GM21723 (cell line): ENCODE results near the gene TRANK1.
"Not testable (repeated sequence)": the region's sequence is repeated elsewhere in the genome, so short reads cannot be mapped to it uniquely, and the experiment has no call there.

Source experiments
- ATAC-seq: cut with Tn5 transposase; IDR thresholded peaks from one replicate; pipeline ENCODE4 v1.9.1; 2021; ENCODE audit warnings: mild to moderate bottlenecking, moderate library complexity; ENCODE audit not compliant: unreplicated experiment

TRANK1 gene

DNA sequence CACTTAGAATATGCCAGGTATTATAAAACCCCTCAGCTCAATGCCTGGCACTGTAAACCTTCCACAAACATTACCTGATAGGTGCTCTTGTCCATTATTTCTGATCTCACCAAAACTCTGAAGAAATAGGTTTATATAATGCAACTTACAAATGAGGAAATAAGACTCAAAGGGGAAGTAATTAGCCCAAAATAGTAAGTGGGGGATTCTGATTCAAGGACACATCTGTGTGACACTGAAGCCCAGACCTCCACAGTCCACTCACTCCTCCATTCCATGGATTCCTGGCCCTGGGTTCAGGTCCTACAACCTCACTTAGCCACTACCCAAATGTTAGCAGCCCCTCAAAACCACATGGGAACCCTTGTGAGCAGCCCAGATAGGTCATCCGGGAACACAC is 49.9 kb downstream of the TRANK1 start:
- ATAC-seq: no peak

DNA sequence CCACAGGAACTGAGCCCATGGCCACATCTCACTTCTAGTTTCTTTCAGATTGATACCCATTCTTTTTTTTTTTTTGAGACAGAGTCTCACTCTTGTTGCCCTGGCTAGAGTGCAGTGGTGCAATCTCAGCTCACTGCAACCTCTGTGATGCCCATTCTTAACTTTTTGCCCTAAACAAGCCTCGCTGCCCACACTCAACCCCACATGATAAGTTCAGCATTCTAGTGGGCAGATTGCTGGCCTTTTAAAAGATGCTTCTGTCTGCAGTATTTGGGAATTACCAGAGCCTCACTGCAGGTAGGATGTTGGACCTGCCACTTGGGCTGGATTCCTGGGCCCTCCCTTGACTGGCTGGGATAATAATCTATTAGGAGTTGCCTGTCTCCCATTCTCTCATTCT is 51.0 kb downstream of the TRANK1 start:
- ATAC-seq: peak; percentile 17

DNA sequence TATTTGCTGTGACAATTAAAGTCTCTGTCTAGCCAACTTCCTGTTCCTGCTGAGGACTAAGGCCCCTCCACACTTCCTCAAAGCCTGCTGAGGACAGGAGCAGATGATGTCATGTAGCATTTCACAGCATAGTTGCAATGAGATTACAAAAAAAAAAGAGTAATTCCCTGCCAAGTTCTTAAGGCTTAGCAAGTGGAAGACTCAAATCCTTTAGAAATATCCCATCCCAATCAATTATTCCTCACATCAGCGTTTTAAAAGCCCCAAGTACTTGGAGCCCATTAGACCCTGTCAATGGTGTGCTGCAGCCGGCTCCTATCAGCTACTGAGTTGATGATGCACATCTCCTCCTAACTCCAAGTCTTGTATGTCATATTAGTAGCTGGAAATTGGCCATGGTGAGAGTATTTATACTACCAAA is 51.7 kb downstream of the TRANK1 start:
- ATAC-seq: peak; percentile 55

DNA sequence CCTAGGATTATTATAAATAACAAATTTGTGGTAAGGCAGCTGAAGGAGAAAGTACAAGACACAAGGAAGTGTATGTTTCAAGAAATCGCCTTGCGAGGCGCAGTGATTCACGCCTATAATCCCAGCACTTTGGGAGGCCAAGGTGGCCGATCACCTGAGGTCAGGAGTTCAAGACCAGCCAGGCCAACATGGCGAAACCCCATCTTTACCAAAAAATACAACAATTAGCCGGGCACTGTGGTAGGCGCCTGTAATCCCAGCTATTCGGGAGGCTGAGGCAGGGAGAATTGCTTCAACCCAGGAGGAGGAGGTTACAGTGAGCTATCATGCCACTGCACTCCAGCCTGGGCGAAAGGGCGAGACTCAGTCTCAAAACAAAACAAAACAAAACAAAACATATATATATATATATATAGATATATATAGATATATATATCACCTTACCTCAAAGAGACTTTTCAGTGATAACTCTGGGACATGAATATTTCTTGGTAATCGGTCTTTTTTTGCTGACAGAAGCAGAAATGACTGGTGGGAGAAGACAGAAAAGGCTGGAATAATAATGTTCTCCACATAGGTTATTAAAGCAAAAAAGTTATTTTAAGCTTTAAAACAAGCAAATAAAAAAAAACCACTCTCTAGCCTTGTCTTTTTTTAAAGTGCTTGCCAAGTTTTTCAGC is 52.3 kb downstream of the TRANK1 start:
- no peak for ATAC-seq

DNA sequence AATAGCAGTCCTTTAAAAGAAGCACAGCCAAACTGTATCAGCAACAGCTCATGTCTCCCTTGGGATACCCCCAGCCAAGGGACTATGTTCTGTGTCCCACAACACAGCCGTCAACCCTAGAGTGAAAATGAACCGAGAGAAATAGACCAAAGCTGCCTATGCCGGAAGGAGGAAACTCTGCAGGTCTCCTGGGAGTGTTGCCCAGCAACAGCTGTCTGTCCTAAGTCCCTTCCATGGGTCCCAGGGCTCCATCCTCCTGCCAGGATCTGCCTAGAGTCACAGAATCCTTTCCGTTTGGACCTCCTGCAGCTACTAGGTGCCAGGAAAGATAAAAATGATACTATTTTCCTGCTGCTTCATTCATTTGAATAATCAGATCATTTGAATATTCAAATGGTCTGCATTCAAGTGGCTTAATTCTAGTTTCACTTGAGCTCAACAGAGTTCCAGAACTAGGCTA is 53.1 kb downstream of the TRANK1 start:
- peak; percentile 79 for ATAC-seq

DNA sequence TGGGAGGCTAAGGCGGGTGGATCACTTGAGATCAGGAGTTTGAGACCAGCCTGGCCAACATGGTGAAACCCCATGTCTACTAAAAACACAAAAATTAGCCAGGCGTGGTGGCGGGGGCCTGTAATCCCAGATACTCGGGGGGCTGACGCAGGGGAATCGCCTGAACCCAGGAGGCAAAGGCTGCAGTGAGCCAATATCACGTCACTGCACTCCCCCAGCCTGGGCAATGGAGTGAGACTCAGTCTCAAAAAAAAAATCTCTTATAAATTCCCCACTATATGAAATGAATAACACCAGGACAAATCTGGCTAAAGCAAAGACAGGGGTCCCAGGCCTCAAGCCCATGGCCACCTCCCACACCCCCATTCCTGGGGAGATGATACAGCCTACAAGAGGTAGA is 53.8 kb downstream of the TRANK1 start:
- peak; percentile 1 for ATAC-seq

DNA sequence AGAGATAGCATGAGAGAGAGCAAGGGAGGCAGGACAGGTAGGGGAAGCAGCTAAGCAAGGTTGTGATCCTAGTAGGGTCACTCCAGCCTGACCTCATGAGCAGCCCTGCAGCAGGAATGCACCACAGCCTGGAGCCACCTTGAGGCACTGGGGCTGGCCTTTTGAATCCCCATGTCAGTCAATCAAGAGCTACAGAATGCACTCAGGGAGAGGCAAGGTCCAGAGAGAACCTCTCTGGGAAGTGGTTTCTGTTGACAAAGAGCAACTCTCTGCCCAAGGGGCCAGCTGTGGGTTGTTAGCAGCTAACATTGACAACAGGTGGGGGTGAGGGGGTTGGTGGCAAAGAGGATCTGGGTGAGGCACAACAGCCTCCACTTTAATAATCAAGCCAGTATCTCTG is 54.6 kb downstream of the TRANK1 start:
- ATAC-seq: no peak

DNA sequence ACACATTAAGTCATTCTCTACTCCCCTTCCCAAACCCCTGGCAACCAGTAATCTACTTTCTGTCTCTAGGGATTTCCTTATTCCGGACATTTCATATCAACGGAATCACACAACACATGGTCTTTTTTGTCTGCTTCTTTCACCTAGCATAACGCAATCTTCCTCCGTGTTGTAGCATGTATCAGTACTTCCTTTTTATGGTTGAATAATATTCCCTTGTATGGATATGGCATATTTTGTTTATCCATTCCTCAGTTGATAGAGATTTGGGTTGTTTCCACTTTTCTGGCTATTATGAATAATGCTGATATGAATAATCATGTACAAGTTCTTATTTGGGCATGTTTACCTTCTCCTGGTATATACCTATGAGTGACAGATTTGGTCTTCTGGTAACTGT is 63.1 kb downstream of the TRANK1 start:
- no peak for ATAC-seq

DNA sequence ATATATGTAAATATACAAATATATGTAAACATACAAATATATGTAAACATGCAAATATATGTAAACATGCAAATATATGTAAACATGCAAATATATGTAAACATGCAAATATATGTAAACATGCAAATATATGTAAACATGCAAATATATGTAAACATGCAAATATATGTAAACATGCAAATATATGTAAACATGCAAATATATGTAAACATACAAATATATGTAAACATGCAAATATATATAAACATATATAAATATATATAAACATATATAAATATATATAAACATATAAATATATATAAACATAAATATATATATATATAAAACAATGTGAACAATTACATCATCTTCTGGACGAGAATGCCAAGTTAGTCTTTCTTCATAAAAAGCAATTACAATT is 65.0 kb downstream of the TRANK1 start:
- ATAC-seq: not testable (repeated sequence)

DNA sequence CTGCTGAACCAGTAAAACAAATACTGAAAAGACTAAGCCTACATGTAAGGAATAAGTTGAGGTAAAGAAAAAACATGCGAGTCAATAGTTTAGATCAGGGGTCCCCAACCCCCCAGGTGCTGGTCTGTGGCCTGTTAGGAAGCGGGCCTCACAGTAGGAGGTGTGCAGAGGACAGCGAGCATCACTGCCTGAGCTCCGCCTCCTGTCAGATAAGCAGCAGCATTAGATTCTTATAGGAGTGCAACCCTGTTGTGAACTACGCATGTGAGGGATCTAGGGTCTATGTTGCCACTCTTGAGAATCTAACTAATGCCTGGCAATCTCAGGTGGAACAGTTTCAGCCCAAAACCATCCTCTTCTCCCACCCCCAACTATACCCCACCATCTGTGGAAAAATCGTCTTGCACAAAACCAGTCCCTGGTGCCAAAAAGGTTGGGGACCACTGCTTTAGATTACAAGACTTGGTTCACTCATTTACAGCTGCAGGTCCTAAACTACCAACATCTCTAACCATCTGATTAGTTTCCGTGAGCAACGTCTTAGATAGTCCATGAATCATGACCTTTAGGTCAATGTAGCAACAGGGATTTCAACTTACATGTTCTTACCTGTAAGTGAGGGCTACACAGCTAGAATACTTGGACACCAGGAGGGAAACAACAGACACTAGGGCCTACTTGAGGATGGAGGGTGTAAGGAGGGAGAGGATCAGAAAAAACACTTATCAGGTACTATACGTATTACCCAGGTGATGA is 66.7 kb downstream of the TRANK1 start:
- no peak for ATAC-seq

DNA sequence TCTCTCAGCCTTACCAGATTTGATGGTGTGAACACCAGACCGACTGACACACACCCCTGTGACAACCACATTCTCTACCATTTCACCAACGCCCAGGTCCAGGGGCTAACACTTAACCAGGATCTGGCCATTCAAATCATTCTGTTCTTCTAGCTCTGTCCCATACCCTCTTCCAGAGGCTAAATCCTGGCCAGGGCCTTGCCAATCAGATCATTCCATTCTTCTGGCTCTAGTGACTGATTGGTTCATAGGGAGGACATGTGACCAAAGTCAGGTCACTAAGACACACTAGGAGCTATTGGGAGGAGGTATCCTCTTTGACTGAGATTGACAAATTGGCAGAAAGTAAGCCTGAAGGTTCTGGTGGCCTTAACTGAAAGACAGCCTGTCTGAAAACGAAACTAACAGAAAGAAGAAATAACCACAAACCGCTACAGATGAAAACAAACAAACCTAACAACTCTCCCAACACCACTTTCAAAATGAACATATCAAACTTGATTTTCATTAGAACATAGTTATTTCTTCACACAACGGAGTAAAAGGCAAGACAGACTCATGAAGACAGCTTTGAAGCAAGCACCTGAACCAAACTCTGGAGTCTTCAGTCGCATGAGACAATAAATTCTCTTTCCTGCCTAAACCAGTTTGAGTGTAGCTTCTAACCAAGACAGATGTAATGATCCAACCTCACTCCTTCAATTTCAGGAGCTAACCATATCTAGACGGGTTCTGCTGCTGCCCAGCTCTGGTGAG is 68.5 kb downstream of the TRANK1 start:
- ATAC-seq: peak; percentile 99

DNA sequence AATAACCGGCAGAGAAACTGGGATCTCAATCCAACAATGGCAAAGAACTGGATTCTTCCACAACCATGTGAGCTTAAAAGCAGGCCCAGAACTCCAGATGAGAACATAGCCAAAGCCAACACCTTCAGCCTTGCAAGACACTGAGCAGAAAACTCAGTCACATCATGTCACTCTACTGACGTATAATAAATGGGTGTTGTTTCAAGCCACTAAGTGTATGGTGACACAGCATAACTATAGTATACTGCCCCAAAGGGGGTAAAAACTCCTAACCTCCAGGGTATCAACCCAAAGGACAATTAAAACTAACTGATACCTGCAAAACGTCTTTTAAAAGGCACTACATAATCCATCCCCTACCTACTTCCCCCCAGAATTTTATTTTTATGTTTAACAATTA is 69.5 kb downstream of the TRANK1 start:
- ATAC-seq: no peak

DNA sequence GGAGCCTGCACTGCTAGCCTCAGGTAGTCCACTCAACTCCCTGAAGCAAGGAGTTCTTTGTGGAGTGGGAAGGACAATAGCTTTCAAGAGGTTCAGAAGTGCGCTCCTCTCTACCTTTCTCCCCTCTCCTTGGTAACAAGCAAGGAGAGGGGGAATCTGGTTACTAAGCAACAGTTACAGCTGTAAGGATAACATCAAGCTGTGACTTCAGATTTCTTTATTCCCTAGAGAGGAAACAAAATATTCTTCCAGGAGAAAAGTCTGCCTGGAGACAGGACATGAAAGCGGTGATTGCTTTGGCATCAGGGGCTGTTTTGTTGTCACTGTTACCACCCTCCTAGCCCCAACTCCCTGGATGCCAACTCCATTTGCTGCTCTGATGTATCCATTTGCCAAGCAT is 70.4 kb downstream of the TRANK1 start:
- ATAC-seq: no peak

DNA sequence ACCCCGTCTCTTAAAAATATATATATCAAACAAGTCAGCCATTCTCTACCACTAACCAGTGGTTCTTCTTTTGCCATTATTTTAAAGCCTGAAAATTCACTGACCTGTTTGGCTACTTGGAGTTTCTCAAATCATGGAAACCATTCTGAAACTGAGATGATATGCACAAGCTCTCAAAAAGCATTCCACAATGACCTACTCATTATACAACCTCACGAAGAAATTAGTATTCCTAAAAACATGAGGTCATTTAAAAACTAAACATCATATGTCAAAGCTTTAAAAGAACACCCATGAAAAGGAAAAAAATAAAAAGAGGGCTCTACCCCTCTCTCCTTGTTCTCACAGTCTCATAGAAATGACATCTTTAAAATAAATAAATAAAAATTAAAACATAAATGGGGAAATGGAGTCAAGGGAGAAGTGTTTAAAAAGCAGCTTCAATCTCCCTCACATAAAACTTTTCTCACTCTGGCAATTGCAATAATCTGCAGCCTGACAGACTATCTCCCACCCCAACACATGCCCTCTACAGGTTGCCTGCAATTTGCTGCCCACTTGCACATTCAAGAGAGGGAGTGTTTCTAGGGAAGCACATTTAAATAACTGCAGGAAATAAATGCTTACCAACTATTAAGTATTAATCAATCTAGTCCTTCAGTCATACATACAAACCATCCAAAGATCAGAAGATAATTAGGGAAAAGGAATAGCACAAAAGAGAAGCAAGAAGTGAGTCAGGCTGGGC is 73.3 kb downstream of the TRANK1 start:
- ATAC-seq: no peak

DNA sequence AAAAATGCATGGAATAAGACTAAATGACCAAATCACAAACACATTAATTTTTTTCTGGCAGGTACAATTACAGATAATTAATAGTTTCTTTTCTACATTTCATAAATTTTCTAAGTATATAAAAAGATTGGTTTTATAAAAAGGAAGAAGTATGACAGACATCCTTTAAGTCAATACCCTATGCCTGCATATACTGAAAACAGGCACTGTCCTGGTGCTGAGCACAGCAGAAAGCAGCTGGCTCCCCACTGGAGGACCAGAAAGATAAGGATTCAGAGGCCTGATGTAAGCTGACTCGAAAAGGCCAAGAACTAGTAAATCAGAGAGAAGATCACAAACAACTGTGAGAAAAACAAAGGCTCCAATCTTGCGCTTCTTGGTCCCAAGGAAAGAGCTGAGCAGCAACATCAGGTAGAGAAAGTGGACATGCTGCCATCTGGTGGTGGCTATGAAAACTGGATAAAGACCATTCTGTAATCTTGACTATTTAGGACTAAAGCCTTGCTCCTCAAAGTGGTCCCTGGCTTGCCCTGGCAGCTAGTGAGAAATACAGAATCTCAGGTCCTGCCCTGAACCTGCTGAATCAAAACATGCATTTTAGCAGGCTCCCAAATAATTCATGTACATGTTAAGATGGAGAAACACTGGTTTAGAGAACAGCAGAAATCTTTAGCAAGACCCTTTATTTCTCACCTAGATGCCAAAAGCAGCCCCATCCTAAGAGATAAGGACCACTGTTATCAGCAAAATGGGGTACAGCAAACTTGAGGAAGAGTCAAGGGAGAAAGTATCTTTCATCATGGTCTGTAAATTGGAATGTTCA is 76.0 kb downstream of the TRANK1 start:
- peak; percentile 92 for ATAC-seq

DNA sequence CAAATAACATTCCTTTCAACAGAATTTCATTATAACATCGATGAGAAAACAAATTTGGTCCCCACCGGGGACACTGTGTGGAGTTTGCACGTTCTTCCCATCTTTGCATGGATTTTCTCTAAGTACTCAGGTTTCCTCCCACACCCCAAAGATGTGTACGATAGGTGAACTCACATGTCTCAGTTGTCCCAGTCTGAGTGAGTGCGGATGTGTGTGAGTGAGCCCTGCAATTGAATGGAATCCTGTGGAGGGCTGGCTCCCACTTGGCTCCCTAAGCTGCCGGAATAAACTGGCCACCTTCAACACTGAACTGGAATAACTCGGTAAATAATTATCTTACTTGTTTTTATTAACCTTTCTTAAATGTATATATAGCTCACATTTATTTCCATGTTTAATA is 77.0 kb downstream of the TRANK1 start:
- ATAC-seq: no peak

DNA sequence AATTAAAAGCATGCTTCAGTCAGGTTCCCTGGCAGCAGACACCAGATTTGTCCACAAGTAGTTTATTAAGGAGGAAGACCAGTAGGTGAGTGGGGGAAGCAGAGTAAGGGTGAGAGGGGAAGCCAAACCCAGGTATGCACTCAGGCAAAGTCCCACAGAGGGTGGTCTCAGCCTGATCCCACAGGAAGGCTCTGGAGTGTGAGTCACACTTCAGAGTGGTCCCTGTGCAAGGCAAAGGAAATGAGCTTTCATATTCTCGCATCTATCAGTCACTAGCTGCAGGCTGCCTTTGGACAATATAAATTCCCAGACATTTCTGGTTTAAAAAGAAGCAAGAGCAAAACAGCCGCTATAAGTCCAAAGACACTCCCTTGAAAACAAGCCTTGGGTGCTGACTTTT is 78.5 kb downstream of the TRANK1 start:
- no peak for ATAC-seq

DNA sequence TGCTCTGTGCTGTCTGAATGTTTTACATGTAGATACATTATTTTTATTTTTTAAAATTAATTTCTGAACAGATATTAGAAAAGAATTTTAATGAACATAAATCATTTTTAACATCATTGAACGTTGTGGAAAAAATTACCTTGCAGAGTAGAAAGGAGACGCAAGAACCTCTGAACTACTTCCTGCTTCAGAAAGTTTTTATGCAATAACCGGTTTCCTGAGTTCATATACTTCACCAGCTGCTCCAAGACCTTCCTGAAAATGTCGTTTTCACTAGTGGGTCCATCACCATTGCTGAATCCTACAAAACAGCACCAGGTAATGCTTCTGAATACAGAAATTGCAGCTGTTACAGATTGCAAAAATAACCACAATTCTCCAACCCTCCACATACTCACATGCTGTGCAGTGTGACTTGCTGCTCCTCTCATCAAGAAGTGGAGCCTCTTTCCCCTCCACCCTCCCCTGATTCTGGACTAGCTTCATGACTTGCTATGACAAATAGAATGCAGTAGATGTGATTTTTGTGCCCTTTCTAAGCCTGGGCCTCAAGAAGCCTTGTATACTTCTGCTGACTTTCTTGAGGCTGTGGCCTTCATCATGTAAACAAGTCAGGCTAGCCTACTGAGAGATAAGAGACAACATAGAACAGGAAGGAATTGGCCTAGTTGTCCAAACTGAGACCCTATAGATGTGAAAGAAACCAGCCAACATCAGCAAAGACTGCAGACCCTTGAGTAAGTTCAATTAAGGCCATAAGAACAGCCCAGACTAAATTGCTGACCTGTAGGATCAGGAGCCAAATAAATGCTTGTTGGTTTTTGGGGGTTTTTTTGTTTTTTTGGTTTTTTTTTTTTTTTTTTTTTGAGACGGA is 80.4 kb downstream of the TRANK1 start:
- ATAC-seq: no peak

DNA sequence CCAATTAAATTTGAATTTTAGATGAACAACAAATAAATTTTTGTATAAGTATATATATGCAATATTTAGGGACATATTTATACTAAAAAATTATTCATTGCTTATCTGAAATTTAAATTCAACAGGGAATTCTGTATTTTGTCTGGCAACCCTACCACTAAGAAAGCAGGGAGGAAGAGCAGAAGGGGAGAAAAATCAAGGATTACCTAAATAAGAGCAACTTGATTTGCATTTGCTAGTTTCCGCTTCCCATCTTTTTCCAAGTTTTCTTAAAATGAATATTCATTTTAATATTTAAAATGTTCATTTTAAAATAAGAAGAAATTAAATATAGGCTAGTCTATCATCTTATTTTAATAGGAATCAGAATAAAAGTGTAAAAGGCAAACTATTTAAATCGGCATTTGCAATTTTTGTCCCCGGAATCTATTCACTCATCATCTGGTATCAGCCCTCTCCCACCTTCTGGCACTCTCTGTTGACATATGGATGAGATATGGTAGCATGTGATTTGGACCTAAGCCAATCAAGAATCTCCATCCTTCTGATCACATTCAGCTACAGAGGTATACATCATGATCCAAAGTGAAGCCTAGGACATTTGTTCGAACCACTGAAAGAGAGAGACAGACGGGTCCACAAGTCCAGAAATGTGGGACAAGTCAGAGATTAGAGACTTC is 82.6 kb downstream of the TRANK1 start:
- ATAC-seq: no peak
